WTC11 (cell line): ENCODE data around the gene ITPK1.

Experiments
- CREM ChIP-seq: sonication (generic); formaldehyde crosslinking; IDR thresholded peaks from 2 replicates; pipeline ENCODE4 v1.8.1; 2022; ENCODE audit warnings: mild to moderate bottlenecking, missing genetic modification reagents, moderate library complexity
- ETV6 ChIP-seq: sonication (generic); formaldehyde crosslinking; IDR thresholded peaks from 2 replicates; pipeline ENCODE4 v1.8.1; 2022; ENCODE audit warnings: mild to moderate bottlenecking, missing genetic modification reagents
- MXD4 ChIP-seq: fragments of 250-450 bp; sonication (Bioruptor Pico); IDR thresholded peaks from 2 replicates; pipeline ENCODE4 v1.8.0; 2021; ENCODE audit warnings: mild to moderate bottlenecking, moderate library complexity, borderline replicate concordance
- PRRX2 ChIP-seq: fragments of 250-450 bp; sonication (Bioruptor Pico); IDR thresholded peaks from 2 replicates; pipeline ENCODE4 v1.8.0; 2021; ENCODE audit warnings: mild to moderate bottlenecking
- RELA ChIP-seq: sonication (generic); formaldehyde crosslinking; IDR thresholded peaks from 2 replicates; pipeline ENCODE4 v1.8.1; 2022; ENCODE audit warnings: missing genetic modification reagents, mild to moderate bottlenecking, borderline replicate concordance
- SP1 ChIP-seq: sonication (generic); formaldehyde crosslinking; conservative IDR thresholded peaks from 2 replicates; pipeline ENCODE4 v1.8.1; 2022; ENCODE audit warnings: missing genetic modification reagents
- TF ChIP-seq, protein P1 (sequence below): sonication (generic); formaldehyde crosslinking; IDR thresholded peaks from 2 replicates; pipeline ENCODE4 v1.8.0; 2022; ENCODE audit warnings: mild to moderate bottlenecking, missing genetic modification reagents
- TF ChIP-seq, protein P2 (sequence below): fragments of 200-600 bp; IDR thresholded peaks from 2 replicates; pipeline ENCODE4 v1.8.0; 2022; ENCODE audit warnings: antibody characterized with exemption
- TF ChIP-seq, protein P3 (sequence below): sonication (generic); formaldehyde crosslinking; IDR thresholded peaks from 2 replicates; pipeline ENCODE4 v1.8.1; 2023; ENCODE audit warnings: mild to moderate bottlenecking, moderate library complexity, missing genetic modification reagents
- TF ChIP-seq, protein P4 (sequence below): sonication (generic); formaldehyde crosslinking; IDR thresholded peaks from 2 replicates; pipeline ENCODE4 v1.8.0; 2022; ENCODE audit warnings: mild to moderate bottlenecking, missing genetic modification reagents
- TF ChIP-seq, protein P5 (sequence below): fragments of 250-450 bp; sonication (Bioruptor Pico); IDR thresholded peaks from 2 replicates; pipeline ENCODE4 v2.1.2; 2022; ENCODE audit warnings: mild to moderate bottlenecking, moderate library complexity

DNA sequence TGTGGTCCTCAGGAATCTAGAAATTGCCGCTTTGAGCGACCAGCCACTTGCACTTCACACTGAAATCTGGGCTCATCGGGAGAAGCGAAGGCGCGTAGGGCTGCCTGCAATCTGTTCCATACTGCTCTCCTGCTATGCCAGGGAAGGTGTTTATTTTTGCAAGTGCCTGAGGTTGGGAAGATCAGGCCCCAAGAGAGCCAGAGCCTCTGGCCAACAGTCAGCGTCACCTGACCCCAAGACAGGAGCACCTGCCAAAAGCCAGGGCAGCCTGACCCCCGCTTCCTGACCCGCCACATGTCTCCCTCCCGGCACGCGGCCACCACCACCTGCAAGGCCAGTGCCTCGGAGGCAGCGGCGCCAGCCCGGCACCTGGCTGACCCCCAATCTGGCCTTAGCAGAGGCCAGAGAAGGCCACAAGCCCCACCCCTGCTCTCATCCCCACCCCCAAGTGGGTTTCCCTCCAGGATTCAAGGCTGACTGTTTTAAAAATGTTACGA, 98.4 kb downstream of the ITPK1 start:
- TF ChIP-seq, protein P1, sequence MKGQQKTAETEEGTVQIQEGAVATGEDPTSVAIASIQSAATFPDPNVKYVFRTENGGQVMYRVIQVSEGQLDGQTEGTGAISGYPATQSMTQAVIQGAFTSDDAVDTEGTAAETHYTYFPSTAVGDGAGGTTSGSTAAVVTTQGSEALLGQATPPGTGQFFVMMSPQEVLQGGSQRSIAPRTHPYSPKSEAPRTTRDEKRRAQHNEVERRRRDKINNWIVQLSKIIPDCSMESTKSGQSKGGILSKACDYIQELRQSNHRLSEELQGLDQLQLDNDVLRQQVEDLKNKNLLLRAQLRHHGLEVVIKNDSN, result no peak
- TF ChIP-seq RELA, result no peak
- TF ChIP-seq, protein P2, sequence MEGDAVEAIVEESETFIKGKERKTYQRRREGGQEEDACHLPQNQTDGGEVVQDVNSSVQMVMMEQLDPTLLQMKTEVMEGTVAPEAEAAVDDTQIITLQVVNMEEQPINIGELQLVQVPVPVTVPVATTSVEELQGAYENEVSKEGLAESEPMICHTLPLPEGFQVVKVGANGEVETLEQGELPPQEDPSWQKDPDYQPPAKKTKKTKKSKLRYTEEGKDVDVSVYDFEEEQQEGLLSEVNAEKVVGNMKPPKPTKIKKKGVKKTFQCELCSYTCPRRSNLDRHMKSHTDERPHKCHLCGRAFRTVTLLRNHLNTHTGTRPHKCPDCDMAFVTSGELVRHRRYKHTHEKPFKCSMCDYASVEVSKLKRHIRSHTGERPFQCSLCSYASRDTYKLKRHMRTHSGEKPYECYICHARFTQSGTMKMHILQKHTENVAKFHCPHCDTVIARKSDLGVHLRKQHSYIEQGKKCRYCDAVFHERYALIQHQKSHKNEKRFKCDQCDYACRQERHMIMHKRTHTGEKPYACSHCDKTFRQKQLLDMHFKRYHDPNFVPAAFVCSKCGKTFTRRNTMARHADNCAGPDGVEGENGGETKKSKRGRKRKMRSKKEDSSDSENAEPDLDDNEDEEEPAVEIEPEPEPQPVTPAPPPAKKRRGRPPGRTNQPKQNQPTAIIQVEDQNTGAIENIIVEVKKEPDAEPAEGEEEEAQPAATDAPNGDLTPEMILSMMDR, result no peak
- no peak for TF ChIP-seq PRRX2 (CRISPR knock-in tag)
- no peak for TF ChIP-seq ETV6
- TF ChIP-seq SP1, result no peak
- TF ChIP-seq CREM (CRISPR knock-in tag), result no peak
- no peak for TF ChIP-seq MXD4
- TF ChIP-seq, protein P3, sequence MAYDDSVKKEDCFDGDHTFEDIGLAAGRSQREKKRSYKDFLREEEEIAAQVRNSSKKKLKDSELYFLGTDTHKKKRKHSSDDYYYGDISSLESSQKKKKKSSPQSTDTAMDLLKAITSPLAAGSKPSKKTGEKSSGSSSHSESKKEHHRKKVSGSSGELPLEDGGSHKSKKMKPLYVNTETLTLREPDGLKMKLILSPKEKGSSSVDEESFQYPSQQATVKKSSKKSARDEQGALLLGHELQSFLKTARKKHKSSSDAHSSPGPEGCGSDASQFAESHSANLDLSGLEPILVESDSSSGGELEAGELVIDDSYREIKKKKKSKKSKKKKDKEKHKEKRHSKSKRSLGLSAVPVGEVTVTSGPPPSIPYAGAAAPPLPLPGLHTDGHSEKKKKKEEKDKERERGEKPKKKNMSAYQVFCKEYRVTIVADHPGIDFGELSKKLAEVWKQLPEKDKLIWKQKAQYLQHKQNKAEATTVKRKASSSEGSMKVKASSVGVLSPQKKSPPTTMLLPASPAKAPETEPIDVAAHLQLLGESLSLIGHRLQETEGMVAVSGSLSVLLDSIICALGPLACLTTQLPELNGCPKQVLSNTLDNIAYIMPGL, result no peak
- TF ChIP-seq, protein P4, sequence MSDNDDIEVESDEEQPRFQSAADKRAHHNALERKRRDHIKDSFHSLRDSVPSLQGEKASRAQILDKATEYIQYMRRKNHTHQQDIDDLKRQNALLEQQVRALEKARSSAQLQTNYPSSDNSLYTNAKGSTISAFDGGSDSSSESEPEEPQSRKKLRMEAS (CRISPR knock-in tag), result no peak
- TF ChIP-seq, protein P5, sequence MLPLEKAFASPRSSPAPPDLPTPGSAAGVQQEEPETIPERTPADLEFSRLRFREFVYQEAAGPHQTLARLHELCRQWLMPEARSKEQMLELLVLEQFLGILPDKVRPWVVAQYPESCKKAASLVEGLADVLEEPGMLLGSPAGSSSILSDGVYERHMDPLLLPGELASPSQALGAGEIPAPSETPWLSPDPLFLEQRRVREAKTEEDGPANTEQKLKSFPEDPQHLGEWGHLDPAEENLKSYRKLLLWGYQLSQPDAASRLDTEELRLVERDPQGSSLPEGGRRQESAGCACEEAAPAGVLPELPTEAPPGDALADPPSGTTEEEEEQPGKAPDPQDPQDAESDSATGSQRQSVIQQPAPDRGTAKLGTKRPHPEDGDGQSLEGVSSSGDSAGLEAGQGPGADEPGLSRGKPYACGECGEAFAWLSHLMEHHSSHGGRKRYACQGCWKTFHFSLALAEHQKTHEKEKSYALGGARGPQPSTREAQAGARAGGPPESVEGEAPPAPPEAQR (CRISPR knock-in tag), result no peak
